ENCODE results near the gene SAPCD1. TPM values are rescaled to one million over a fixed set of nuclear protein-coding genes. Genes with fewer than 3 reads are reported as not detected.

SAPCD1 gene
- total RNA-seq, 1 donor from 2014 or later, result 2.0 TPM

DNA sequence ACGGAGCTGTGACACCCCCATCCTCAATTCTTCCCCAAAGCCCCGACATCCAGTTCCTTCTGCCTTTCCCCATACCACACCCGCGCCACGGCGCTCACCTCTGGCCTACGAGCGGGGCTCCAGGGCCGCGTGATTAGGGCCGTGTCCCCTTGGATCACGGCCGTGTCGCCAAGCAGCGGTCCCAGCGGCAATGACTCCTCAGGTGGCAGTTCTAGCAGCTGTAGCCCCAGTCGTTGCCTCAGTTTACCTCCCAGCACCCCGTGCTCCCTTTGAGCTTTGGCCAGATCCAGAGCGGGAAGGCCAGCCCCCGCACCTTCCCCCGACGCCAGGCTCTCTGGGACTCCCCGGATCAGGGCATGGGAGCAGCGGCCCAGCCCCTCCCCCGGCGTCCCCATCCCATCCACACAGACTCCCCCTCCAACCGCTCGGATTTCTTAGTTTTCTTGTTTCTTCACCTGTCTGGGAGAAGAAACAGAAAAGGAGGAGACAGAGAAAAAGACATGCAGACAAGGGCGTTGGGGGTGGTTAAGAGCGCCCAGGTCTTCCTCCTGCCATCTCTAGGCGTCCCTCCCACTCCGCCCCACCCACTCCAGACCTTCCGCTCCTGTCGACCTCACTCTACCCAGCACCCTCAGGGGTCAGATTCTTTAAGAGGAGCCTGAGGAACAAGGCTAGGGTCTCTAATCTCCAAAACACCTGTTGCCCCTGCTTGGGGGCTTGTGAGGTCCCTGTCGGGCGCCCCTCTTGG lies 33.5 kb upstream of the SAPCD1 start, which contains the start of gene DDAH2:
TSS of gene DDAH2 (minus strand) at position 533 of the 748 bp plus-strand sequence. CDS start at position 395, 138 bp downstream.
- DNase-seq (ENCODE audit: low spot score), result no peak

DNA sequence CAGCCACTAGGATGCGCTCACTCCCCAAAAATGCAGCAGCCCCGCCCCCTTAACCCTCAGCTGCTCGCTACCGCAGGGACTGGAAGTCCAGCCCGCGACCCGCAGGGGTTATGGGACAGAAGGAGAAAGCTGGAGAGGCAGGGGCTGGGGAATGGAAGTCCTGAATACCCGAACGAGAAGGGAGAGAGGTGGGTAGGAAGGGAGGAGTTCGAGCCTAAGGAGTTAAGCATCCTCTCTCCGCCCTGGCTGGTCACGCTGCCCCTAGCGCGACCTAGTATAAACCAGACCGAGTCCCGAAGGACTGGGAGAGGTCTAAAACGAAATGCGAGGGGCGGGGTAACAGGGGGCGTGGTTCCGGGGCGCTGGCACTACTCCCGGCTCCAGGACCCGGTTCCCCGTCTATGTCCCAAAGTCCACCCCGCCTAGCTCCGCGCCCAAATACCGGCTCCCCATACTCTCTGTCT lies 32.9 kb upstream of the SAPCD1 start:
- peak; percentile 93 for DNase-seq (ENCODE audit: low spot score)

DNA sequence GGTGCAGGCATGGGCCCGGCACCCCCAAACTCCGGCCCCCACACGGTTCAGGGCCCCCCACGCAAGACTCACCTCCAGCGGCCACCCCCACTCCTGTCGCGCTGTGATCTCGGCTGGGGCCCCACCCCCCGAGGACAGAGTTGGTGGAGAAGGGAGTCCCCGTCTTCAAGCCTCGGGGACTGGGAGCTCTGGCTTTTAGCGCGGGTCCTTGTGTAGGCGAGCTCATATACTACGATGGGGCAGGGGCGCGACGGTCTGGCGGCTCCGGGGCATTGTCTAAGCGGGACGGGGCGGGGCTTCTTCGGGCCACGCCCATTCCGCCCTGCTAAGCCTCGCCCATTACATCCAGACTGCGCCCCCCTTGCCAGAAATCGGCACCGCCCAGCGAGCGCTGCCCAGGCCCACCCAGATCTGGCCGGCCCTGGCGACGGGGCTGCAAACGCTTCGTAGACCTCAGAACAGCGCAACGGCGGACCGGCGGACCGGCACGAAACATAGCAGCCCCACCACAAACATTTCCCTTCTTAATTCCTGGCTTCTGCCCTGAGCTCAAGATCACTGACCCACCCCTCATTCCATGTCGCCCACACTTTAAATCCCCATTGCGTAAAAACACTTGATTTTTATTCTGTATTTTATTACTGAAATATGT lies 32.4 kb upstream of the SAPCD1 start:
- peak; percentile 97 for DNase-seq (ENCODE audit: low spot score)

DNA sequence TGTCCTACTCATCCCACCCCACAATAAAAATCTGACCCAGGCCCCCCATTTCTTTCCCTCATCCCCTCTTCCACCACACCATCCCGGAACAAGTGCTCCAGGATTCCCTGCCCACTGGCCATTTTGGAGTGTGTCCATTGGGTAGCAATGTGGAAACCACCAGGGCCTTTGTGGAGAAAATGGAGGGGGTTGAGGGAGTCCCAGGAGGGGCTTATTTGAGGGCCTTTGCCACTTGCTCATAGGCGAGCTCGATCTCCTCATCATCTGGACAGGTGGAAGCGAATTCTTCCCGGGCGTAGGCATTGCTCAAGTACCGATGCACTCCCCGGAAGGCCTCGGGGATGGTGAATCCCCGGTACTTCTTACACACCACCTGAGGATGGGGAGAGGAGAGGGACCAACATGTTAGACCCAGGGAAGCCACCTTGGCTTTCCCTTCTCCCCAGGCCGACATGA lies 31.8 kb upstream of the SAPCD1 start:
- no peak for DNase-seq (ENCODE audit: low spot score)

DNA sequence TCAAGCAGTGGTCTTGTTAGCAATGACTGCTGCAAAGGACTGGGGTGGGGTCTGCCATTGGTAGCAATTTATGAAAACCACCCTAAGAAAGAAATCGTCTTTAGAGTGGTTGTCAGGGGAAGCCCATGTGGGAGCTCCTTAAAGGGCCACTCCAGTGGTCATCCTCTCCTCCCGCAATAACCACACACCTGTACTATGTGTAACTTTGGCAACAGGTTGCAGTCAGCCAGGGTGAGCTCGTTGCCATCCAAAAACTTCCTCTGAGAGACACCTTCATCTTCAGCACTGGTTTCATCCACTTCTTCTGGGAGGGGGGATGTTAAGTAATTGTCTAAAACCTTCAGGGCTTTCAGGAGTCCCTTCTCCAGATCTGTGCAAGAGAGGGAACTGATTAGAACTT lies 30.4 kb upstream of the SAPCD1 start:
- no peak for DNase-seq (ENCODE audit: low spot score)

DNA sequence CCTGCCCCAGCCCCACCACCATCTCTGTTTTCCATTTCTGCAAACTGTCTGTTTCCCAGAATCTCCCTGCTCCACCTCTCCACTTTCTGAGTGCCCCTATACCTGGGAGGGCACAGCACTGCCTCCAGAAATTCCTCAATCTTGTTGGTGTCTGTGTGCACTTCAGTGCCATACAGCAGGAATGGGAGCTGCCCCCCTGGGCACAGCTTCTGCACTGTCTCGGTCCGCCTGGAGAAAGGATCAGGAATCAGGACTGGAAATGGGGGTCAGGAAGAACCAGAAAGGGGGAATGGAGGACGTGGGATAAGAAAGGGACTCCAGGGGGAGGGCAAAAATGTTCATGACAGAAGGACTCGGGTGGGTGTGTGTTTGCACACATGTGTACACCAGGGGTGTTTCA lies 28.7 kb upstream of the SAPCD1 start:
- DNase-seq (ENCODE audit: low spot score), result no peak

DNA sequence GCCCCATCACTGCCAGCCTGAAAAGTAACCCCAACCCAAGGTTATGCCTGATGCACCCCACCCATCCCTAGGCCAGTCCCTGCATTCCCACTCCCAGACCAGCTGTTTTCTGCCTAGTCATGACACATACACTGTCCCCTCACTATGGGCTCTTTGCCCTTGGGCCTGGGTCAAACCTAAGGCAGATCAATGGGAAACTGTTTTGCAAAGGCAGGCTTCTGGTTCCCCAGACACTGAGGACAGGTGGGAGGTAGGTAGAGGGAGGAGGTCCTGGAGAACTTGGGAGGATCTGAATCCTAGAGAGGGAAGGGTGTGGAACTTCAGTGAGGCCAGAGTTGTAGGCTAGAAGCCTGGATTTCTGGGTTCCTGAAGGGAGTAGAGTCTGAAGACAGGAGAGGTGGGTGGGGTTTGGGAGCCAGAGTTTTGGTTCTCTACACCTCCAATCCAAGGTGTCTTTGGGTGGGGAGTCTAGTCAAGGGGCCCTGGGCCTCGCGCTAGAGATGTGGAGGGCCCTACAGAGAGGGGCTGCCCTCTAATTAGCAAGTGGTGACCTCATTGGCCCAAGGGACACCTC lies 28.1 kb upstream of the SAPCD1 start:
- no peak for DNase-seq (ENCODE audit: low spot score)

DNA sequence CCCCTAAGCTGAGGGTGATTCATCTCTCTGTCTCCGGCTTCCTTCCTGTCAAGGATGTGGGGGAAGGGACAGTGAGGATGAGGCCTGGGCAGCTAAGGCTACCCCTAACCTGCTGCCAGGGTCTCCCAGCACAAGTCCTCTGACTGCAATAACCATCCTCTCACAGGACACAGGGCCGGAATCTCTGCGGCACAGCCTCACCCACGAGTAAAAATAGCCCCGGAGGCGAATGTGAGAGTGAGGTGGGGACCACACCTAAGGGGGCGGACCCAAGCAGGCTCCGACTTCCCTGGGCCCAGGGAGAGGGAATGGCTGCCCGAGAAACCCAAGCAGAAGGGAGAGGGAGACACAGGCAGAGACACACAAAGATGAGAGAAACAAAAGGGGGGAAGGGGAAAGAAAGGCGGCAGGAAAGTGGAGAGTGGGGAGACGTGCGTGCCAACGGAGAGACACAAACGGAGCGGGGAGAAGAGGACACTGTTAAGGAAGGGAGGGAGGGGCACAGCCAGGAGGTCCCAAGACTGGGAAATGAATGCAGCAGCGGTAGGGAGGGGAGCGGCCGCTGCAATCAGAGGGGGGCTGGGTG lies 27.5 kb upstream of the SAPCD1 start:
- no peak for DNase-seq (ENCODE audit: low spot score)

DNA sequence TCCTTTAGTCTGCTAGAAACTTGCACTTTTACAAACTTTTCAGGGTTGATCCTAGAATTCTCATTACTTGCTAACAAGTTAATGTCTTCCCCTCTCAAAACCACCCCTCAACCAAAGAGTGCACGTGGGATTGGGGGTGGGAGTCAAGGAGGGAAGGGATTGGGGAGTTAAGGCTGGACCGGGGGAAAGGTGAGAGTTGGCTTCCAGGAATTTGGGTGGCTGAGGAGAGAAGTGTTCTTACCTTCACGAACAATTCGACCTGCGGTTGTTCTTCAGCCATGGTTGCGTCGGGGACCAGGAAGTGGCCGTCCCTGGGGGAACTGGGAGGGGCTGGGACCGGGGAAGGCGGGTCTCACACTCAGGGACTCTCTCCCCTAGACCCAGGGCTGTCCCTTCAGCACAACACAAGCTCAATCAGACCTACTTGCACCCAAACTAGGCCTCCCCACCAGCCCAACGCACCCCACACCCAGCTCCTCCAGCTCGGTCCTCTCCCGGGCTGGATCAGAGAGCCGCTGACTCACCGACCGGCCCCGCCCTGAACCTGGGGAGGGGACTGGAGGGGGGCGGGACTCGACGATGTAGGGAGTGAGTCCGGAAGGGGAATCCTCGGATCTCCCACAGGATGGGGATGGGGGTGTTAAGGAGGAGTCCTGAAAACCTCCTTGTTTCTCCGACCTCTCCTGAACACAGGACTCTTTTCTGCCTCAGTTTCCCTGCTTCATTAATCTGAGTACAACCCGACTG lies 26.3 kb upstream of the SAPCD1 start, which contains the start of gene CLIC1:
TSS of gene CLIC1 (minus strand) at position 510 of the 747 bp plus-strand sequence. CDS start at position 280, 230 bp downstream.
- DNase-seq (ENCODE audit: low spot score), result peak; percentile 96

DNA sequence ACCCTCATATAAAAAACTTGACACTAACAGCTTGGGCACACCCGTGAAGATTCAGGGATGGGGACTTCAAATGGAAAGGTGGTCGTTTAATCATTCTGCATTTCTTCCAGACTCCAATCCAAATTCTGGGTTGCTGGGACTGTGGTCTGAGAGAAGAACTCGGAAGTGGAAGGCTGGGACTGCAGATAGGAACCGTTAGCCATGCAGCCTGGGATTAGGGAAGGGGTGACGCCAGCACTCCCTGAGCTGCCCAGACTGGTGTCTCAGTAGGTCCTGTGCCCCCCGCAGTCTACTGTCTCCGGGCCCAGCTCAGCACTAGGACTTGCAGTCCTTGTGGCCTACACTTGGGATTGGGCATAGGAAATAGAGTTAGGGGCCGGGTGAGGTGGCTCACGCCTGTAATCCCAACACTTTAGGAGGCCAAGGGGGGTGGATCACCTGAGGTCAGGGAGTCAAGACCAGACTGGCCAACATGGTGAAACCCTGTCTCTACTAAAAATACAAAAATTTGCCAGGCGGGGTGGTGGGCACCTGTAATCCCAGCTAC lies 25.6 kb upstream of the SAPCD1 start:
- DNase-seq (ENCODE audit: low spot score), result no peak

DNA sequence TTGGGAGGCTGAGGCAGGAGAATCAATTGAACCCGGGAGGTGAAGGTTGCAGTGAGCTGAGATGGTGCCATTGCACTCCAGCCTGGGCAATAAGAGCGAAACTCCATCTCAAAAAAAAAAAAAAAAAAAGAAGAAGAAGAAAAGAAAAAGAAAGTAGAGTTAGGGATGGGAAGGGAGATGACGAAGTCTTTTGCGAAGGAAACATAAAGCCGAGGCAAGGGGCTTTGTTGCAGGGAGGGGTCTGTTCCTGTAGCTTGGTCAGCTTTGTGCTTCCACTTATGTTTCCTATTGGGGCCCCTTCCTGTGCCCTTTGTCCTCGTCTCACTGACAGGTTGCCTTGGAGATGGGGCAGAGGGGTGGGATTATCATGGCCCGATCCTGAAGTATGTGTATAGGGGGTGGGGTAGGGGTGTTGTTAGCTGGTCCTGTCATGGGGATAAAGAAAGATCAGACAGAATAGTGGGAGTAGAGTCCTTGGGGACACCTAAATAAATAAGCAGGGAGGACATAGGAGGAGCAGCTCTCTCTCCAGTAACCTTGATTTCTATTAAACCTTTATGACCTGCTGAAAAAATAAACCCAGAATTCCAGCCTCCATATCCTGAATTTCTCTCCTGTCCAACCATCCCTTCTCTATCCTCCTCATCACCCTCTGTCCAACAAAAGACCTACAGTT lies 25.0 kb upstream of the SAPCD1 start:
- DNase-seq (ENCODE audit: low spot score), result no peak

DNA sequence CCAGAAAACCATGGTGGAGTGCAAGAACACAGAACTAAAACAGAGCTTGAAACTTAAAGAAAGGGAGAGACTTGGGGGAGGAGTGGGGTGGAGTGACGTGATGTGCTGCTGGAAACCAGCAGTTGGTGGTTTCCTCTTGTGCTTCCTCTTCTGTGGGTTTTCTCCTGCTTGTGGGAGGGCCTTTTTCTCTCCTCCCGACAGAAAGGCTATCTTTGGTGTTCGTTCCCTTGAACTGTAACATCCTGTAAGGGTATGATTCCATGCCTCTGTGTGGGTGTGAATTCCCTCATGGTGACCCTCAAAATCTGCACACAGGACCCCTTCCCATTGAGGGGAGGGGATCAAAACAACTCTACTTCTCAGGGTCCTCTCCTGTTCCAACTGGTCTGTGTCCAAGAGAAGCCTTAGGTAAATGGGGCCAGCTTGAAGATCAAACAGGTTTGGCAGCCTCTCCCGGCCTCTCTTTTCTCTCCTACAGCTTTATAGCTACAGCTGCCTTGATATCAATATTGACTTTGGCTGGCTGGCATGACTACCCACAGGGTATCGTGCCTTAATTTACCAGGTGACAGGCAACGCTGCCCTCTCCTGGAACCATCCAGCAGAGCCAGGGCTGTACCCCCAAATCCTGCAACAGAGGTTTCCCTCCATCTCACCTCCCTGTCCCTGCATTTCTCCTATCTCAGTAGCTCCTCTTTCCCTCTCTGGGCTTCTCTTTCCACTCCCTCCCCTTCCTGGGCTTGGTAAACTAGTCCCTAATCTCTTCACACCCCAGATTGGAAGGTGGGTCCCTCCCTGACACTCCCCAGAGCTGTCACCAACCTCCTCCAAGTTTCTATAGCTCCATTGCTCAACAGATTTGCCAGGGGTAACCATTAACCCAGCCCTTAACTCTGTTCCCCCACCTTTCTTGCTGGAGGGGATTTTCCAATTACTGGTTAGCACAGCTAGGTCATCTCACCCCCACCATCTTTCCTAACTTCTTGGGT lies 24.2 kb upstream of the SAPCD1 start:
- no peak for DNase-seq (ENCODE audit: low spot score)

DNA sequence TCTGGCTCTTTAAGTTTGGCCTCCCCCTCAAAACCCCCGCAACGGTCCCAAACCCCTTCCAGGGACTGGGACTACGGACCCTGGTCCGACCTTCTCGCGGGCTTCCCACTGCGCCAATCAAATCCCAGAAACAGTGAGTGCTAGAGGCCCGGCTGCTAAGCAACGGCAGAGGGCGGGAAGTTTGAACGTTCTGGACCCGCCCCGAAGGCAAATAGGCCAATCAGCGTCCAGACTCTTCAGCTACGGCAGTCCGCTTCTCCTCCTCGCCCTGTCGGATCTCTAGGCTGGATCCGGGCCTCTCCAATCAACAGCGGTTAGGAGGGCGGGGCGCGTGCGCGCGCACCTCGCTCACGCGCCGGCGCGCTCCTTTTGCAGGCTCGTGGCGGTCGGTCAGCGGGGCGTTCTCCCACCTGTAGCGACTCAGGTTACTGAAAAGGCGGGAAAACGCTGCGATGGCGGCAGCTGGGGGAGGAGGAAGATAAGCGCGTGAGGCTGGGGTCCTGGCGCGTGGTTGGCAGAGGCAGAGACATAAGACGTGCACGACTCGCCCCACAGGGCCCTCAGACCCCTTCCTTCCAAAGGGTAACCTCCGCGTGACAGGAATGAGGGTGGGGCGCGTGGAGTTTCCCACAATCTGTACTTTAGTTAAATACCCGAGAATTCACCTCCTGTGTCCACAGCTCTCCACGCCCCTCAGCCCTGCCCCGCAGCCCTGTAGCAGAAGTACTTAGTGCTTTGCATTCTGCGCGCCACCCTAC lies 22.6 kb upstream of the SAPCD1 start, which contains the start of gene MSH5:
TSS of gene MSH5 (plus strand) at position 367 of the 758 bp plus-strand sequence. CDS start 462 bp downstream, outside the sequence.
- DNase-seq (ENCODE audit: low spot score), result peak; percentile 98

DNA sequence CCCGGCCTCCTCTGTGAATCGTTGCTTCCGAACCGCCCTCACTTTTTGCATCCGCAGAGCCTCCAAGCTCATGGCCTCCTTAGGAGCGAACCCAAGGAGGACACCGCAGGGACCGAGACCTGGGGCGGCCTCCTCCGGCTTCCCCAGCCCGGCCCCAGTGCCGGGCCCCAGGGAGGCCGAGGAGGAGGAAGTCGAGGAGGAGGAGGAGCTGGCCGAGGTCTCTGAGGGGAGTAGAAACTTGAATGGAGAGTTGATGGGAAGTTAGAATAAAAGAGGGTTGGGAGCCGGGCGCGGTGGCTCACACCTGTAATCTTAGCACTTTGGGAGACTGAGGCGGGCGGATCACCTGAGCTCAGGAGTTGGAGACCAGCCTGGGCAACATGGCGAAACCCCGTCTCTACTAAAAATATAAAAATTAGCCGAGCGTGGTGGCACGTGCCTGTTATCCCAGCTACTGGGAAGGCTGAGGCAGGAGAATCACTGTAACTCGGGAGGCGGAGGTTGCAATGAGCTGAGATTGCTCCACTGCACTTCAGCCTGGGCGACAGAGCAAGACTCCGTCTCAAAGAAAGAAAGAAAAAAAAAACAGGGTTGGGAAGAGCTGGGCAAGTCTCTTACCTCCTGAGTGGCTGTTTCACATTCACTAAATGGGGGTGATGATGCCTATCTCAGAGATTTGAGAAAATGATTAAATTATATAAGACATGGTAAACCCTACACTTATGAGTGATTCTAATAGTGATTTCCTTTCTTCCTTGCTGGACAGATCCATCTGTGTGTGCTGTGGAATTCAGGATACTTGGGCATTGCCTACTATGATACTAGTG lies 21.8 kb upstream of the SAPCD1 start:
- no peak for DNase-seq (ENCODE audit: low spot score)

DNA sequence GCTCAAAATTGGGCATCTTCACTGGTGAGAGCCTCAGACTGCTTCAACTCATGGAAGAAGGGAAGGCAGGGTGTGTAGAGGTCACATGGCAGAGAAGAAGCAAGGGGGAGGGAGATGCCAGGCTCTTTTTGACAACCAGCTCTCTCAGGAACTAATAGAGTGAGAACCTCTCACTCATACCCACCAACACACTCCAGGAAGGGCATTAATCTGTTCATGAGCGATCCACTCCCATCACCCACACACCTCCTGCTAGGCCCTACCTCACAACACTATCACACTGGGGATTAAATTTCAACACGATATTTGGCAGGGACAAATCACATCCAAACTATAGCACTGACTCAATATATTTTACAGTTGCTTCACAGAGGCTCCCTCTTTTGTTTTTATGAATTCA lies 20.6 kb upstream of the SAPCD1 start:
- DNase-seq (ENCODE audit: low spot score), result no peak

DNA sequence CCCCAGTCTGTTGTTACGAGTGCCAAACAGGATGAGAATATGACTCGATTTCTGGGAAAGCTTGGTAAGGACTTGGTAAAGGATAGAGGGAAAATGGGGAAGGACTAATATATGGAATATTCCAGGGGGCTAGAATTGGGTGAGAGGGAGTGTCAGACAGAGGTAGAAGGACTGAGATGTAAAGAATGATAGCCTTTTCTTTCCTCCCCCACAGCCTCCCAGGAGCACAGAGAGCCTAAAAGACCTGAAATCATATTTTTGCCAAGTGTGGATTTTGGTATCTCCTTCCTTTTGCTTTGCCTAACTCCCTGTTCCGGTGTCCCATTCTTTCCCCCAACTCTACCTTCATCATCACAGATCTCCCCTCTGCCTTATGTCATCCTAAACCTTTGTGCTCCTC lies 19.6 kb upstream of the SAPCD1 start:
- DNase-seq (ENCODE audit: low spot score), result no peak

DNA sequence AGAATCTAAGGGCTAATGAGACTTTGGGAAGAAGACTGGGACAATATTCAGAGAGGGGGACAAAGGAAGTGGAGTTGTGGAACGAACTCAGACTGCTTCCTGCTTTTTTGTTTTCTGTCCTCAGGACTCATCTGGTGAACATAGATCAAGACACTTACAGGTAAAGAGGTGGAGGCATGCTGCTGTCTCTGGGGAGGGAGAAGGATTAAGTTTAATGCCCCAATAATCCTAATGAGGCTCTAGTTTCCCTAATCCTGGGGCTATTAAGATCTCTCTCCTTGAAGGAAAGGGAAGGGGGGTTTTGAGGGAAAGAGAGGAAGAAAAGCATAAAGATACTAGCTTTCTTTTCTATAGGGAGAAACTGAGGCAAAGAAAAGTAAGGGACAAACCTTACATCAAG lies 18.0 kb upstream of the SAPCD1 start:
- DNase-seq (ENCODE audit: low spot score), result no peak

Measured in mesenteric fat pad (tissue), 1 donor.